ENCODE results near the gene CENPU.

Gene CENPU

DNA sequence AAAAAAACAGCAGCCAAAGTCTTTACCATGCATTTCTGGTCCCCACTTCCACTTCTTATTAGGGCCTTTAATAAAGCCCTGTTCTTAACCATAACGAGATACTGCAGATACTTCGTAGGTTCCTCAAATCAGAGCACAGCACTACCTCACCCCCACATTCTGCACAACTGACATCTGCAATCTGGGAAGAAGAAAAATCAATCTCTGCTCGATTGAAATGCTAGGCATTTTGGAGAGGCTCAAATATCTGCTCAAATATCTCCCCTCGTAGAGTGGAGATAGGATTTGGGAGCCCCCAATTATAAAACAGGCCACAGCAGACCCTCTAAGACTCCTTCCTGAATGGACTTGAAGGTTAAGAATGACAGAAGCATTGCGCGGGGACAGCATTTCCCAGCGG is 40.3 kb upstream of the CENPU start:
- Histone ChIP-seq H3K27ac (replicated peaks) (no peak overlapping the region), H3K4me3 (replicated peaks; ENCODE audit: insufficient read depth, low read length) (no peak overlapping the region), H3K27me3 (ENCODE audit: insufficient read depth, poor library complexity, severe bottlenecking) (no peaks in the 10 kb centered on the region)
- no peak for DNase-seq (ENCODE audit: low read depth in 1 of 2, low spot score in 1 of 2)
- no peak for TF ChIP-seq CTCF (IDR thresholded peaks at IDR 0.05; ENCODE audit: insufficient read depth, low read length)
- no peak for TF ChIP-seq GABPA (IDR thresholded peaks at IDR 0.05; ENCODE audit: low read depth)
- TF ChIP-seq POLR2AphosphoS5 (IDR thresholded peaks at IDR 0.05; ENCODE audit: low read depth): no peak
- TF ChIP-seq, protein P1, sequence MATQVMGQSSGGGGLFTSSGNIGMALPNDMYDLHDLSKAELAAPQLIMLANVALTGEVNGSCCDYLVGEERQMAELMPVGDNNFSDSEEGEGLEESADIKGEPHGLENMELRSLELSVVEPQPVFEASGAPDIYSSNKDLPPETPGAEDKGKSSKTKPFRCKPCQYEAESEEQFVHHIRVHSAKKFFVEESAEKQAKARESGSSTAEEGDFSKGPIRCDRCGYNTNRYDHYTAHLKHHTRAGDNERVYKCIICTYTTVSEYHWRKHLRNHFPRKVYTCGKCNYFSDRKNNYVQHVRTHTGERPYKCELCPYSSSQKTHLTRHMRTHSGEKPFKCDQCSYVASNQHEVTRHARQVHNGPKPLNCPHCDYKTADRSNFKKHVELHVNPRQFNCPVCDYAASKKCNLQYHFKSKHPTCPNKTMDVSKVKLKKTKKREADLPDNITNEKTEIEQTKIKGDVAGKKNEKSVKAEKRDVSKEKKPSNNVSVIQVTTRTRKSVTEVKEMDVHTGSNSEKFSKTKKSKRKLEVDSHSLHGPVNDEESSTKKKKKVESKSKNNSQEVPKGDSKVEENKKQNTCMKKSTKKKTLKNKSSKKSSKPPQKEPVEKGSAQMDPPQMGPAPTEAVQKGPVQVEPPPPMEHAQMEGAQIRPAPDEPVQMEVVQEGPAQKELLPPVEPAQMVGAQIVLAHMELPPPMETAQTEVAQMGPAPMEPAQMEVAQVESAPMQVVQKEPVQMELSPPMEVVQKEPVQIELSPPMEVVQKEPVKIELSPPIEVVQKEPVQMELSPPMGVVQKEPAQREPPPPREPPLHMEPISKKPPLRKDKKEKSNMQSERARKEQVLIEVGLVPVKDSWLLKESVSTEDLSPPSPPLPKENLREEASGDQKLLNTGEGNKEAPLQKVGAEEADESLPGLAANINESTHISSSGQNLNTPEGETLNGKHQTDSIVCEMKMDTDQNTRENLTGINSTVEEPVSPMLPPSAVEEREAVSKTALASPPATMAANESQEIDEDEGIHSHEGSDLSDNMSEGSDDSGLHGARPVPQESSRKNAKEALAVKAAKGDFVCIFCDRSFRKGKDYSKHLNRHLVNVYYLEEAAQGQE (IDR thresholded peaks at IDR 0.05; ENCODE audit: insufficient replicate concordance, low read depth): no peak
- TF ChIP-seq SPI1 (IDR thresholded peaks at IDR 0.05; ENCODE audit: borderline replicate concordance, low read depth): no peak

GRCh38 chr4:184771416-184771815 is 37.5 kb upstream of the CENPU start:
- no peak overlapping the region for H3K27ac ChIP-seq (replicated peaks)
- no peaks in the 10 kb centered on the region for H3K27me3 ChIP-seq (ENCODE audit: insufficient read depth, poor library complexity, severe bottlenecking)
- DNase-seq (ENCODE audit: low read depth in 1 of 2, low spot score in 1 of 2): no peak
- H3K4me3 ChIP-seq (replicated peaks; ENCODE audit: insufficient read depth, low read length): no peak overlapping the region
- TF ChIP-seq SPI1 (IDR thresholded peaks at IDR 0.05; ENCODE audit: borderline replicate concordance, low read depth) (no peak), CTCF (IDR thresholded peaks at IDR 0.05; ENCODE audit: insufficient read depth, low read length) (no peak), POLR2AphosphoS5 (IDR thresholded peaks at IDR 0.05; ENCODE audit: low read depth) (no peak), GABPA (IDR thresholded peaks at IDR 0.05; ENCODE audit: low read depth) (no peak)
- TF ChIP-seq, protein P1 (IDR thresholded peaks at IDR 0.05; ENCODE audit: insufficient replicate concordance, low read depth): no peak

DNA sequence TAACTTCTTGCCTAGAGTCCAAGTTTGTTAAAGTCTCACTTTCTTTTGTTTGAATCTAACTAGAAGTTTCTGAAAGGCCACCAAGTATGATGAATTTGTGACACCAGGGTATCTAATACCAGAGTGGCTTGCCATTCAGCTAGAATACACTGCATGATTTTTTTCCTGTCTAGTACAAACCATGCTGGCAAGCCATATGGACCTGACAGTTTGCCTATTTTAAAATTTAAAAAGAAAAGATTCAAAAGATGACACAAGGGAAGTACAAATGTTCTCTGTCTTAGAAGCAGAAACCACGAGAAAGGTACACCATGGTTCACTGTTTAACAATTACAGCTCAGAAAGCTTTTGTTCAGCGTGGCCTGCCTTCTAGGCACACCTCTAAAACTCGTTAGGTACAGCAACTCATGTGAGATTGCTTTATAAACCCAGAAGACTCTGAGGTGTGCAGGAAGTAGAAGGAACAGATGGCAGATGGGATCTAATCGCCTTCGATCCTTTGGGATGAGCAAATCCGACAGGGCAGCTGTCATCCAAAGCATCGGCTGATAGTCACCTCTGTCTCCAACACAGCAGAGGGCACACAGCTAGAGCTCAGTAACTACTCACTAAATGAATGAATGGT is 35.4 kb upstream of the CENPU start:
- no peak for TF ChIP-seq SPI1 (IDR thresholded peaks at IDR 0.05; ENCODE audit: borderline replicate concordance, low read depth)
- TF ChIP-seq POLR2AphosphoS5 (IDR thresholded peaks at IDR 0.05; ENCODE audit: low read depth): no peak
- TF ChIP-seq CTCF (IDR thresholded peaks at IDR 0.05; ENCODE audit: insufficient read depth, low read length): no peak
- TF ChIP-seq GABPA (IDR thresholded peaks at IDR 0.05; ENCODE audit: low read depth): no peak
- TF ChIP-seq, protein P1 (IDR thresholded peaks at IDR 0.05; ENCODE audit: insufficient replicate concordance, low read depth): no peak

More for the DNA sequence above, 35.4 kb upstream of the CENPU start:
- no peak for DNase-seq (ENCODE audit: low read depth in 1 of 2, low spot score in 1 of 2)
- Histone ChIP-seq H3K27me3 (ENCODE audit: insufficient read depth, poor library complexity, severe bottlenecking) (no peaks in the 10 kb centered on the region), H3K27ac (replicated peaks) (no peak overlapping the region), H3K4me3 (replicated peaks; ENCODE audit: insufficient read depth, low read length) (no peak overlapping the region)
